HG02852 (cell line): ENCODE results near the gene GFPT1.

Source experiments
- ATAC-seq: cut with Tn5 transposase; IDR thresholded peaks from one replicate; pipeline ENCODE4 v1.9.1; 2021; ENCODE audit warnings: mild to moderate bottlenecking, moderate library complexity; ENCODE audit not compliant: unreplicated experiment

Gene GFPT1

DNA sequence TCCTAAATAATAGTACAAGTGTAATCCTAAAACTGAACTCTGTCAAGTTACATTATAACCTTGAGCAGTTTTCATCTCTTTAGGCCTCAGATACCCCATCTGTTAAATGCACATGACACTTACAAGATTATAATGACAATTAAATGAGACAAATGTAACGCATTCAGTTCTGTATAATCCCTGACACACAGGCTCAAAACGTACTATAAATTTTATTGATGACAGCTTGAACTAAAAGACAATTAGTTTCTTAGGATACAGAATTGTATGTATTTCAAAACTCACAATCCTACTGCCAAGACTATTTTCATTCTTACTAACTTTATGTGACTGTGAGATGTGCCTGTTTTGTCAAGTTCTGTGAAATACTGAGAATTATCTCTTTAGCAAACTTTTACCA, 56.2 kb downstream of the GFPT1 start:
- ATAC-seq: no peak

- no peak for ATAC-seq
Observed at GRCh38 chr2:69322631-69323030, 64.4 kb downstream of the GFPT1 start.

GRCh38 chr2:69316550-69316949, 70.5 kb downstream of the GFPT1 start:
- no peak for ATAC-seq

- ATAC-seq: no peak
Observed at GRCh38 chr2:69315160-69315761, 71.8 kb downstream of the GFPT1 start.

GRCh38 chr2:69311024-69311416, 76.0 kb downstream of the GFPT1 start:
- ATAC-seq: no peak

- no peak for ATAC-seq
Observed at GRCh38 chr2:69310111-69311023, 76.7 kb downstream of the GFPT1 start.

- ATAC-seq: no peak
Observed at GRCh38 chr2:69309351-69310110, 77.5 kb downstream of the GFPT1 start.

DNA sequence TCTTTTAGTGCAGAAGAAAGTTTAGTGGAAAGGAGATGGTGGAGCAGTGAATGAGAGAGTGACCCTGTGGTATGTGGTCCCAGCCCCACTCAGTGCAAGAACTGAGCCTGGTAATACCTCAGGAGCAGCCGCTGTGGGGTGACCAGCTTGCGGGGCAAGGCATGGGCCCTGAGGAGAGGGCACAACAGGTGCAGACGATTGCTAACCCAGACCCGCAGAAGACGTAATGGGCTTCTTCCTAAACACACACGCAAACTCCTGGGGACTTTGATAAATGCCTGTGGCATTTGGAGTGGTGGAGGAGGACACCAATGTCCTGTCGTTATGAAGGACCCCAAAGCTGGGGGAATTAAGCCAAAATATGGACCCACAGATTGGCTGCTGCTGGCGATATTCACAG, 78.7 kb downstream of the GFPT1 start:
- ATAC-seq: no peak

DNA sequence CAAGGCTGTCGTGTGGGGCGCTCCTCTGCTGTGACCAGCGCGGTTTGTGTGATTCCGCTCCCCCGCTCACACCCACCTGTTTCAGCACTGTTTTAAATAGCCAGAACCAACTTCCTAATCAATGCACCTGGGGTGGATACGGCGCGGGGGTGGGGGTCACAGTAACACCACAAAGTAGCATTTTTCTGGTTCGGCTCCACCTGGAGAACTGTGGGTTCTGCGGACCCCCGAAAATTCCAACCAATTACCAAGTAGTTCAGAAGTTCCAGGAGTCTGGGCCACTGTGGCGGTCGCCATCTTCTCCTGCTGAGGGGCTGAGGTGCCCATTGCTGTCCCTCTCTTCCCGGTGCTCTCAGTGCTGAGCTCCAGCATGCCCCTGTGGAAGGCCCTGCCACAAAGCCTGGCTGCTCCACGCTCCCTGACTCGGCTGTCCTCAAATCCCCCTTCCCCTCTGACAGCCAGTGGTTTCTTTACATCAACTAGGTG, 79.4 kb downstream of the GFPT1 start:
- peak; percentile 91 for ATAC-seq

DNA sequence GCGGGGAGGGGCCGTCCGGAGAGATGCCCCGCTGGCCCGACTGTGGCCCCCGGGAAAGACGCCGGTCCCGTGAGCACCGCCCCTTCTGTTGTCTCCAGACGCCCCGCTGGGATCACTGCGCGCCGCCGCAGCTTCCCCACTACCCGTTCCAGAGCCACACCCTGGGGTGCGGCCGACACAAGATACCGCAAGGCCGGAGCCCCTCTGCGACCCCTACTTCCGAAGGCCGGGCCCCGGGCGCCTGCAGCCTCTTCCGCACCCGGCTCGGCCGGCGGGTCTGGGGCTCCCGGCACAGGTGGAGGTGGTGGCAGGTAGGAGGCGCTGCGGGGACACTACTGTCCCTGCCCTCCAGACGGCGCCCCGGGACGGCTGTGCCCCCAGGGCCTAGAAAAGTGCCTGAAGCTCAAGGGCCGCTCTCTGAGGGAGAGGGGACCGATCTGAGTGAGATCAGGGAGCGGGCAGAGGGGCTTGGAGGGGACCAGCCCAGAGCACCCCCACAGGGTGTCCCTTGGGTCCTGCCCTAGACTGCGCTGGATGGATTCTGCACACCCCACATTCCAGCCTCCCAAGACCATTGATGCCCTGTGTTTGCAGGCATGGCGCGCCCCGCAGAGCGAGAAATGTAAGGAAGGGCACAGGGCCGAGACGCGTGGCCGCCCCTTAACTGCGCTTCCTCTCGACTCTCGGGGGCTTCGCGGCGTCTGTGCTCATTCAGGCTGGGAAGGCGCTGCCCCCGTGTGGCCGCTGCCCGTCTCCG, 80.0 kb downstream of the GFPT1 start:
- ATAC-seq: peak; percentile 54

DNA sequence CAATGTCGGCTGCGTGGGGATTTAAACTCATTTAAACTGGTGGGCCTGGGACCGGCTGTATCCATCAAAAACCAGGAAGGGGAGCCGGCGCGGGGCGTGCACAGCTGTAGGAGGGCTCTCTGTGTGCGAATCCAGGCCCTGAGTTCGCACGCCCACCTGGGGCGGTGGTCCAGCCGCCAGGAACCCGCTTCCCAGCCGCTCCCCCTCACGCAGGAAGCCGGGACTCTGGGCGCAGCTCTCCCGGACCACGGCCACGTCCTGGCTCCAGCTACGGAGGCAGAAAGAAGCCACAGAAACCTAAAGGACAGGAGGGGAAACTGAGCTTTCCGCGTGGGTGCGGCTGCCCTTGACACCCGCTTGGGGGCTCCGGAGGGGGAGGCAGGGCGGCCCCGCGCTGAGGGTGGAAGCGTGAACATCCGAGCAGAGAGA, 80.6 kb downstream of the GFPT1 start:
- no peak for ATAC-seq

- ATAC-seq: no peak
Observed at GRCh38 chr2:69305712-69306392, 81.2 kb downstream of the GFPT1 start.

DNA sequence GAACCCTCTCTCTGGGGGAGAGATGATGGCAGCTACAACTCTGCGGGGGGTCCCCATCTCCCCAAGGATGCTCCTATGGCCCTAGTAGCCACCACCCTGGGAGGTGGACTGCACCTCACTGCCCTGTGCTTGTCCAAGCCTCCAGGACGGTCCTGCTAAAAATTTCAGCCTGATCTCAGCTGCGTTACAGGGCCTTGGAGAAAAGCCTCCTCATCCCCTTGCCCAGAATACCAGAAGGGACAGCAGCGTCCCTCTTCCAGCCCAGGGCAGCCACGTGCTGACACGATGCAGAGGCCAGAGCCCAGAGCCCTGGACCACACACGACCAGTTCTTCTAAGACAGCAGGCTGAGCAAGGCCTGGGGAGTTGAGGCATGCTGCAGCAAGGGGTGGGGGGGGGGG, 81.9 kb downstream of the GFPT1 start:
- no peak for ATAC-seq

GRCh38 chr2:69304656-69305055, 82.4 kb downstream of the GFPT1 start:
- ATAC-seq: no peak

- ATAC-seq: no peak
Observed at GRCh38 chr2:69300650-69301049, 86.4 kb downstream of the GFPT1 start.

DNA sequence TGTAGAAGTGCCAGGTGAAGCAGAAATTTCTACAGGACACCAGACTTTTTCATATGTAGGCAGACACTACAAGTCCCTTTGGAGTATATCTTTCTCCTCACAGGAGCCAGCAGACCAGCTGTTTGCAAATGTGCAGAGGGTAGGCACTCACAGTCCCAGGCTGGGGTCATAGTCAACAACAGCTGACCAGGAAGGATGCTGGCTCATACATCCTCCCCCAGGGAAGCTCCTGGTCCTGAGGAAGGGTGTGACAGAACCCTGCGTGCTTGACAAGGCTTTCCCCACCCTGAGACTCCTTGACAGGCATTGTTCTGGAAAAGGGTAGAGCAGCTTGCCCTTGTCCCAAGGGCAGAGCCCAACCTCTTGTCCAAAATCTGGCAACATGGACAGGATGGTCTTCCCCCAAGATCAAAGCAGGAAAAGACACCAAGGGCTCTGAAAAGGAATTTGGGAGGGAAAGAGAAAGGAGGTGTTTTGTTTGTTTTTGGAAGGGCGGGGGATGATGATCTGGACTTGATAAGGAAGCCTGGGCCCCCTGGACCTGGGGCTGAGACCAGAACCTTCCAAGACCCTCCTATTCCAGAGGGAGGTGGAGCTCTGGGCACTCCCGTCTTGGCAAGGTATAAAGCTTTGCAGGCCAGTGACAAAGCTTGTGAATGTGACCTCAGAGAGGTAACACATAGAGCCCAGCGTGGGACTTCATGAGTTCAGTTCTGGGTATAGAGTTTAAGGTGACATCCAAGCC, 87.1 kb downstream of the GFPT1 start:
- no peak for ATAC-seq

GRCh38 chr2:69298862-69299261, 88.2 kb downstream of the GFPT1 start:
- no peak for ATAC-seq

- ATAC-seq: no peak
Observed at GRCh38 chr2:69298261-69298660, 88.8 kb downstream of the GFPT1 start.

- no peak for ATAC-seq
Observed at GRCh38 chr2:69297216-69297615, 89.8 kb downstream of the GFPT1 start.
